H9 (cell line): ENCODE results near the gene GSTM3. TPM values are rescaled to one million over a fixed set of nuclear protein-coding genes. Genes with fewer than 3 reads are reported as not detected.

Experiments
- DNase-seq: peaks from one replicate; pipeline ENCODE4 v3.0.0-alpha.2; 2017
- H2AFZ ChIP-seq: one replicate; pipeline ENCODE4 v1.6.1; 2013; ENCODE audit warnings: mild to moderate bottlenecking, low read length, control low read depth, moderate library complexity
- H2AK5ac ChIP-seq: 2 replicates; pipeline ENCODE4 v1.6.1; 2013; ENCODE audit warnings: low read length, control low read depth, mixed read lengths; ENCODE audit not compliant: insufficient read length
- H2BK120ac ChIP-seq: one replicate; pipeline ENCODE4 v1.6.1; 2013; ENCODE audit warnings: low read depth, mild to moderate bottlenecking, low read length, control low read depth, inconsistent platforms; ENCODE audit not compliant: poor library complexity, severe bottlenecking
- H2BK12ac ChIP-seq: 2 replicates; pipeline ENCODE4 v1.6.1; 2013; ENCODE audit warnings: low read length, control low read depth, mixed read lengths, low read depth; ENCODE audit not compliant: insufficient read length
- H2BK15ac ChIP-seq: 2 replicates; pipeline ENCODE4 v1.6.1; 2013; ENCODE audit warnings: low read depth, low read length, control low read depth
- H2BK20ac ChIP-seq: one replicate; pipeline ENCODE4 v1.6.1; 2013; ENCODE audit warnings: low read depth, mild to moderate bottlenecking, low read length, control low read depth, inconsistent platforms; ENCODE audit not compliant: poor library complexity, severe bottlenecking
- H2BK5ac ChIP-seq: 2 replicates; pipeline ENCODE4 v1.6.1; 2013; ENCODE audit warnings: low read length, control low read depth, mixed read lengths; ENCODE audit not compliant: insufficient read length
- H3K14ac ChIP-seq: 2 replicates; pipeline ENCODE4 v1.6.1; 2013; ENCODE audit warnings: low read length, control low read depth; ENCODE audit not compliant: insufficient read depth
- H3K18ac ChIP-seq: 2 replicates; pipeline ENCODE4 v1.6.1; 2013; ENCODE audit warnings: low read depth, mild to moderate bottlenecking, mixed read lengths, low read length, control low read depth; ENCODE audit not compliant: insufficient read length
- H3K23ac ChIP-seq: 2 replicates; pipeline ENCODE4 v1.6.1; 2013; ENCODE audit warnings: low read length, control low read depth, mixed read lengths, low read depth; ENCODE audit not compliant: insufficient read length
- H3K23me2 ChIP-seq: 2 replicates; pipeline ENCODE4 v1.6.1; 2013; ENCODE audit warnings: low read depth, mild to moderate bottlenecking, mixed read lengths, low read length, control low read depth; ENCODE audit not compliant: insufficient read length, poor library complexity, severe bottlenecking
- H3K27ac ChIP-seq: 2 replicates; pipeline ENCODE4 v1.5.1; 2013; ENCODE audit warnings: low read length, control low read depth, mixed read lengths, low read depth; ENCODE audit not compliant: insufficient read length
- H3K27me3 ChIP-seq: 2 replicates; pipeline ENCODE4 v1.6.1; 2013; ENCODE audit warnings: low read length, control low read depth, inconsistent platforms; ENCODE audit not compliant: insufficient read depth
- H3K4ac ChIP-seq: 2 replicates; pipeline ENCODE4 v1.6.1; 2013; ENCODE audit warnings: low read depth, mild to moderate bottlenecking, control low read depth, inconsistent platforms, low read length, moderate library complexity
- H3K4me1 ChIP-seq: 2 replicates; pipeline ENCODE4 v1.6.1; 2013; ENCODE audit warnings: low read length, control low read depth, inconsistent platforms; ENCODE audit not compliant: insufficient read depth
- H3K4me2 ChIP-seq: 2 replicates; pipeline ENCODE4 v1.6.1; 2013; ENCODE audit warnings: low read length, control low read depth, mixed read lengths; ENCODE audit not compliant: insufficient read length, insufficient read depth
- H3K56ac ChIP-seq: 2 replicates; pipeline ENCODE4 v1.6.1; 2013; ENCODE audit warnings: low read depth, mild to moderate bottlenecking, mixed read lengths, low read length, control low read depth; ENCODE audit not compliant: insufficient read length
- H3K79me1 ChIP-seq: 2 replicates; pipeline ENCODE4 v1.6.1; 2013; ENCODE audit warnings: low read depth, mild to moderate bottlenecking, moderate library complexity, low read length, control low read depth, inconsistent platforms; ENCODE audit not compliant: insufficient read depth, poor library complexity, severe bottlenecking
- H3K79me2 ChIP-seq: 2 replicates; pipeline ENCODE4 v1.6.1; 2013; ENCODE audit warnings: low read length, control low read depth, inconsistent platforms; ENCODE audit not compliant: insufficient read depth
- H3K9ac ChIP-seq: 2 replicates; pipeline ENCODE4 v1.6.1; 2013; ENCODE audit warnings: low read length, control low read depth, mixed read lengths; ENCODE audit not compliant: insufficient read length; ENCODE audit errors: extremely low read depth
- H3K9me3 ChIP-seq: one replicate; pipeline ENCODE4 v1.6.1; 2013; ENCODE audit warnings: low read depth, low read length, inconsistent platforms; ENCODE audit not compliant: control insufficient read depth
- H3T11ph ChIP-seq: one replicate; pipeline ENCODE4 v1.6.1; 2013; ENCODE audit warnings: mild to moderate bottlenecking, low read length, control low read depth, inconsistent platforms
- H4K20me1 ChIP-seq: one replicate; pipeline ENCODE4 v1.6.1; 2013; ENCODE audit not compliant: control insufficient read depth, insufficient read length, insufficient read depth
- H4K5ac ChIP-seq: 2 replicates; pipeline ENCODE4 v1.6.1; 2013; ENCODE audit warnings: low read depth, mild to moderate bottlenecking, mixed read lengths, low read length, control low read depth; ENCODE audit not compliant: insufficient read length
- H4K8ac ChIP-seq: replicated peaks from 2 replicates; pipeline ENCODE4 v1.6.1; 2013; ENCODE audit warnings: low read length, control low read depth, mixed read lengths, low read depth; ENCODE audit not compliant: insufficient read length
- H4K91ac ChIP-seq: 2 replicates; pipeline ENCODE4 v1.6.1; 2013; ENCODE audit warnings: low read depth, mild to moderate bottlenecking, moderate library complexity, mixed read lengths, low read length, control low read depth; ENCODE audit not compliant: insufficient read length
- H3K27ac Mint-ChIP-seq, 3 experiments: 2 replicates in 2 of 3; 3 replicates in 1 of 3; pipeline ENCODE4 v1.8.0; 2020 to 2021; ENCODE audit warnings: mixed read lengths in 3 of 3, mild to moderate bottlenecking in 1 of 3, moderate library complexity in 1 of 3
- H3K27me3 Mint-ChIP-seq: 2 replicates; pipeline ENCODE4 v1.8.0; 2021; ENCODE audit warnings: low read depth, mild to moderate bottlenecking, moderate library complexity, mixed read lengths
- H3K36me3 Mint-ChIP-seq, 3 experiments: 2 replicates in 2 of 3; 3 replicates in 1 of 3; pipeline ENCODE4 v1.8.0; 2020 to 2021; ENCODE audit warnings: low read depth in 3 of 3, mixed read lengths in 3 of 3; ENCODE audit not compliant: insufficient read depth in 1 of 3
- H3K4me1 Mint-ChIP-seq, 2 experiments: 2 replicates each; pipeline ENCODE4 v1.8.0; 2020; ENCODE audit warnings: mixed read lengths in 2 of 2
- H3K4me3 Mint-ChIP-seq, 2 experiments: 2 replicates in 1 of 2; 3 replicates in 1 of 2; pipeline ENCODE4 v1.8.0; 2020 to 2021; ENCODE audit warnings: mild to moderate bottlenecking in 2 of 2, mixed read lengths in 2 of 2, moderate library complexity in 1 of 2
- H3K9me3 Mint-ChIP-seq, 2 experiments: 2 replicates in 1 of 2; 3 replicates in 1 of 2; pipeline ENCODE4 v1.8.0; 2020; ENCODE audit warnings: mild to moderate bottlenecking in 2 of 2, mixed read lengths in 2 of 2, moderate library complexity in 1 of 2
- CTCF ChIP-seq: fragments of 200-600 bp; sonication (generic); conservative IDR thresholded peaks from 3 replicates; pipeline ENCODE4 v1.8.0; 2021; ENCODE audit warnings: antibody characterized with exemption, mild to moderate bottlenecking
- WGBS: extraction: QIAGEN DNeasy Blood & Tissue Kit; methylation state at CpG from one replicate; pipeline ENCODE4 v1.1.7; 2013; ENCODE audit warnings: missing lambda C conversion rate, low lambda C conversion rate, mixed read lengths; ENCODE audit not compliant: insufficient read length; ENCODE audit errors: extremely low coverage; 5-methylcytosine and 5-hydroxymethylcytosine counted together
- total RNA-seq: library from RNA; stranded (reverse); gene quantifications from 2 replicates; pipeline ENCODE4 v1.2.1, GENCODE V29; 2021

The GSTM3 gene
- total RNA-seq, 1 experiment from 2014 or later = 3.5 TPM

GRCh38 chr1:109770331-109771095, 29.7 kb upstream of the GSTM3 start:
- no peak overlapping the region for H3K4me2 ChIP-seq
- no peak overlapping the region for H2BK15ac ChIP-seq
- no peak overlapping the region for H3T11ph ChIP-seq
- no peak for DNase-seq
- H2AFZ ChIP-seq = no peak overlapping the region
- H3K9me3 Mint-ChIP-seq = no peaks in the 10 kb centered on the region
- H3K36me3 Mint-ChIP-seq = no peaks in the 10 kb centered on the region
- peaks cover 0 to 2% of the 10 kb centered on the region in 2 experiments; a peak in 1 of 4 replicates for H3K4me1 Mint-ChIP-seq
- H3K27ac Mint-ChIP-seq = no peak overlapping the region
- peaks cover 19% of the 10 kb centered on the region for H3K27me3 Mint-ChIP-seq
- no CpG with 5 or more reads among the region's 11 CpGs for WGBS
- no peaks in the 10 kb centered on the region for H3K79me1 ChIP-seq
- H3K56ac ChIP-seq = no peak overlapping the region
- H2BK120ac ChIP-seq = no peak overlapping the region
- no peak overlapping the region for H2BK12ac ChIP-seq
- H3K4ac ChIP-seq = no peak overlapping the region
- no peak for TF ChIP-seq CTCF
- H3K23me2 ChIP-seq = no peaks in the 10 kb centered on the region
- no peak overlapping the region for H2BK20ac ChIP-seq
- no peak overlapping the region for H4K8ac ChIP-seq
- H4K91ac ChIP-seq = no peak overlapping the region
- 0 out of 2 replicates have a peak, but pooled peaks cover 3% of the 10 kb centered on the region for H3K27me3 ChIP-seq
- H3K9me3 ChIP-seq = no peaks in the 10 kb centered on the region
- H3K79me2 ChIP-seq = no peaks in the 10 kb centered on the region
- no peaks in the 10 kb centered on the region for H3K4me1 ChIP-seq
- no peak overlapping the region for H3K14ac ChIP-seq
- H2AK5ac ChIP-seq = no peak overlapping the region
- no peak overlapping the region for H2BK5ac ChIP-seq
- H3K9ac ChIP-seq = no peak overlapping the region
- H3K18ac ChIP-seq = no peak overlapping the region
- no peaks in the 10 kb centered on the region for H4K20me1 ChIP-seq
- H3K23ac ChIP-seq = no peak overlapping the region
- H4K5ac ChIP-seq = no peak overlapping the region
- no peak overlapping the region for H3K27ac ChIP-seq
- H3K4me3 Mint-ChIP-seq = no peak overlapping the region; a peak in 1 of 5 replicates
